Measurements from ENCODE around the gene PTBP1.
"Not testable (repeated sequence)": the region's sequence is repeated elsewhere in the genome, so short reads cannot be mapped to it uniquely, and the experiment has no call there.

The PTBP1 gene

GRCh38 chr19:829129-829758, 32.0 kb downstream of the PTBP1 start:
- TF ChIP-seq POLR2A (IDR thresholded peaks at IDR 0.05; ENCODE audit: low read depth, low read length) = no peak
- DNase-seq (ENCODE audit: insufficient read length, low spot score) (no peak), FAIRE-seq (no peak)

GRCh38 chr19:831407-832369, 34.4 kb downstream of the PTBP1 start:
- no peak for DNase-seq (ENCODE audit: insufficient read length, low spot score)
- FAIRE-seq = no peak
- TF ChIP-seq POLR2A (IDR thresholded peaks at IDR 0.05; ENCODE audit: low read depth, low read length) = no peak

GRCh38 chr19:834216-834615, 37.0 kb downstream of the PTBP1 start:
- TF ChIP-seq POLR2A (IDR thresholded peaks at IDR 0.05; ENCODE audit: low read depth, low read length) = no peak
- FAIRE-seq (no peak), DNase-seq (ENCODE audit: insufficient read length, low spot score) (no peak)

- no peak for TF ChIP-seq POLR2A (IDR thresholded peaks at IDR 0.05; ENCODE audit: low read depth, low read length)
- FAIRE-seq (no peak), DNase-seq (ENCODE audit: insufficient read length, low spot score) (no peak)
These were observed 38.1 kb downstream of the PTBP1 start for GRCh38 chr19:835210-835810.

- DNase-seq (ENCODE audit: insufficient read length, low spot score) = no peak
- no peak for FAIRE-seq
- no peak for TF ChIP-seq POLR2A (IDR thresholded peaks at IDR 0.05; ENCODE audit: low read depth, low read length)
These were observed 43.4 kb downstream of the PTBP1 start, which contains the start of gene PRTN3 for GRCh38 chr19:840519-841206. Gene PRTN3, plus strand, starts transcription at chr19:840999. Its CDS starts 10 bp downstream, at chr19:841009.

GRCh38 chr19:842802-843179, 45.5 kb downstream of the PTBP1 start:
- DNase-seq (ENCODE audit: insufficient read length, low spot score); FAIRE-seq: not testable (repeated sequence)

- FAIRE-seq (no peak), DNase-seq (ENCODE audit: insufficient read length, low spot score) (no peak)
- no peak for TF ChIP-seq POLR2A (IDR thresholded peaks at IDR 0.05; ENCODE audit: low read depth, low read length)
These were observed 46.1 kb downstream of the PTBP1 start for GRCh38 chr19:843180-843835.

- no peak for FAIRE-seq
- TF ChIP-seq POLR2A (IDR thresholded peaks at IDR 0.05; ENCODE audit: low read depth, low read length) = no peak
- DNase-seq (ENCODE audit: insufficient read length, low spot score) = no peak
These were observed 46.7 kb downstream of the PTBP1 start for GRCh38 chr19:843836-844545.

- FAIRE-seq (no peak), DNase-seq (ENCODE audit: insufficient read length, low spot score) (no peak)
- TF ChIP-seq POLR2A (IDR thresholded peaks at IDR 0.05; ENCODE audit: low read depth, low read length) = no peak
These were observed 47.3 kb downstream of the PTBP1 start for GRCh38 chr19:844546-844971.

- DNase-seq (ENCODE audit: insufficient read length, low spot score) (no peak), FAIRE-seq (no peak)
- no peak for TF ChIP-seq POLR2A (IDR thresholded peaks at IDR 0.05; ENCODE audit: low read depth, low read length)
These were observed 48.7 kb downstream of the PTBP1 start for GRCh38 chr19:845707-846521.

GRCh38 chr19:848386-848921, 51.2 kb downstream of the PTBP1 start:
- DNase-seq (ENCODE audit: insufficient read length, low spot score) = no peak
- no peak for FAIRE-seq
- no peak for TF ChIP-seq POLR2A (IDR thresholded peaks at IDR 0.05; ENCODE audit: low read depth, low read length)

GRCh38 chr19:849195-849594, 51.9 kb downstream of the PTBP1 start:
- not testable (repeated sequence) for DNase-seq (ENCODE audit: insufficient read length, low spot score); FAIRE-seq
